Erythroblast (primary cell): ENCODE results near the gene KCNK4.
"Not testable (repeated sequence)": the region's sequence is repeated elsewhere in the genome, so short reads cannot be mapped to it uniquely, and the experiment has no call there.

ENCODE experiments used
- DNase-seq, 2 experiments: peaks; one replicate each; lab custom pipeline; 2025; lab: John Stamatoyannopoulos, UW
- GATA1 ChIP-seq: IDR thresholded peaks from 2 replicates; pipeline ENCODE4 v1.6.1; 2011; ENCODE audit warnings: low read depth, mild to moderate bottlenecking, control low read depth, low read length, moderate library complexity
- POLR2A ChIP-seq: IDR thresholded peaks from 2 replicates; pipeline ENCODE4 v1.6.1; 2011; ENCODE audit warnings: mild to moderate bottlenecking, low read length

Gene KCNK4

DNA sequence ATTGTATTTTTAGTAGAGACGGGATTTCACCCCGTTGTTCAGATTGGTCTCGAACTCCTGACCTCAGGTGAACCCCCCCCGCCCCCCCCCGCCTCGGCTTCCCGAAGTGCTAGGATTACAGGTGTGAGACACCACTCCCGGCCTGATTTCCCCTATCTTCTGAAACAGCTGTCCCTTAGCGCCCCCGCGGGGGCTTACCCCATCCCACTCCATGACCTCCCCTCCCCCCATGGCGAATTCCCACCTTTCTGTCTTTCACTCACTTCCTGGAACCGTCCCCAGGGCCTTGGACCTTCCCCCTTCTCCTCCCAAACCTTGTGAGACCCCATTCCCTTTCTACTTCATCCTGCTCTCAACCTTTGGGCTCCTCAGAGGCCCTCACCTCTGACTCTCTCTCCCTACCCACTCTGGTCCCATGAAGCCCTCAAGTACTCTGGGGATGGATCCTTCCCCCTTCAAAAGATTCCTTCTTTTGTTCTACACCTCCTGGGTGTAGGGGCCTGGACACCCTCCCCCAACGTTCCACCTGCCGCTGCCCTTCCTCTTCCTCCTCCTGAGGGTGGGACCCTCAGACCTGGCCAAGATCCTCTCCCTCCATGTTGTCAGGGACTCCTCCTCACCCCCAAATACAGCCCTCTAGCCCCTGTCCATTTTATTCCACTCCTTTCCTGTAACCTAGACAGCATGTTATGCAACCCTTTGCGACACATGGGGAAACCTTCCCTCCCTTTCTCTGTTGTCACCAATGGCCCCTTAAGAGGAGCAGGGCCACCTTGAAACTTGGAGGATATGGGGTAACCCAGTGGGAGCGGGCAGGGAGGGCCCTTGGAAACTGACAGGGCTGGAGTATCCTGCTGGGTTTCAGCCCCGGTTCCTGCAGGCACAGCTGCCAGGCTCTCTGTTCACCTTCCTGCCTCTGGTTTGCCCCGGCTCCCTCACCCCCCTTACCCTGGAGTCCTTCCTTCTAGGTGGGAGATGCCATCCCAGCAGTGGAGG is 28.0 kb downstream of the KCNK4 start:
- TF ChIP-seq POLR2A (no peak), GATA1 (no peak)
- peak in 1 of 2 experiments; percentile 69 for DNase-seq

DNA sequence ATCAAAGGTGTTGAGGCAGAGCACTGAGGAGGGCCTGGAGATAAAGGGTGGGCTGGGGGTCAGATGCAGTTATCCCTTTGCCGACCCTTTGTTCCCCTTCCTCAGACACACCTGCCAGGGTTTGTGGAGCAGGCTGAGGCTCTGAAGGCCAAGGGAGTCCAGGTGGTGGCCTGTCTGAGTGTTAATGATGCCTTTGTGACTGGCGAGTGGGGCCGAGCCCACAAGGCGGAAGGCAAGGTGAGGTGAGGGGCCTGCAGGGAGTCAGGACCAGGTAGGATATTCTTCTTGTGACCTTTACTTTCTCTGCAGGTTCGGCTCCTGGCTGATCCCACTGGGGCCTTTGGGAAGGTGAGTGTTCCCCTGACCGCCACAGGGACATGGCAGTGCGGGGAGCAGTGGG is 29.5 kb downstream of the KCNK4 start:
- DNase-seq: no peak
- no peak for TF ChIP-seq GATA1
- TF ChIP-seq POLR2A: no peak

DNA sequence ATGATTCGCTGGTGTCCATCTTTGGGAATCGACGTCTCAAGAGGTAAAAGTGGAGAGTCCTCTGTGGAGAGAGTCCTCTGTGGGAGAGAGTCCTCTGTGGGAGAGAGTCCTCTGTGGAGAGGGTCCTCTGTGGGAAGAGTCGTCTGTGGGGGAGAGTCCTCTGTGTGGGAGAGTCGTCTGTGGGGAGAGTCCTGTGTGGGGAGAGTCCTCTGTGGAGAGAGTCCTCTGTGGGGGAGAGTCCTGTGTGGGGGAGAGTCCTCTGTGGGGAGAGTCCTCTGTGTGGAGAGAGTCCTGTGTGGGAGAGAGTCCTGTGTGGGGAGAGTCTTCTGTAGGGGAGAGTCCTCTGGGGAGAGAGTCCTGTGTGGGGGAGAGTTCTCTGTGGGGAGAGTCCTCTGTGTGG is 29.9 kb downstream of the KCNK4 start:
- no peak for DNase-seq
- TF ChIP-seq POLR2A: no peak

DNA sequence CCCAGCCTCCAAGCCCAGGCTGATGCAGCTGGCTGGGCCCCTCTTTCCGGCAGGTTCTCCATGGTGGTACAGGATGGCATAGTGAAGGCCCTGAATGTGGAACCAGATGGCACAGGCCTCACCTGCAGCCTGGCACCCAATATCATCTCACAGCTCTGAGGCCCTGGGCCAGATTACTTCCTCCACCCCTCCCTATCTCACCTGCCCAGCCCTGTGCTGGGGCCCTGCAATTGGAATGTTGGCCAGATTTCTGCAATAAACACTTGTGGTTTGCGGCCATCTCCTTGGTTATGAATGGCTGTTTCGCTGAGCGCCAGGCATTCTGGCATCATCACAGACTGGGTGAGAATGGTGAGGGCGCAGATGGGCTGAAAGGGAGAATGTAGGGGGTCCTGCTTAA is 30.4 kb downstream of the KCNK4 start:
- DNase-seq: no peak
- TF ChIP-seq POLR2A (no peak), GATA1 (no peak)

DNA sequence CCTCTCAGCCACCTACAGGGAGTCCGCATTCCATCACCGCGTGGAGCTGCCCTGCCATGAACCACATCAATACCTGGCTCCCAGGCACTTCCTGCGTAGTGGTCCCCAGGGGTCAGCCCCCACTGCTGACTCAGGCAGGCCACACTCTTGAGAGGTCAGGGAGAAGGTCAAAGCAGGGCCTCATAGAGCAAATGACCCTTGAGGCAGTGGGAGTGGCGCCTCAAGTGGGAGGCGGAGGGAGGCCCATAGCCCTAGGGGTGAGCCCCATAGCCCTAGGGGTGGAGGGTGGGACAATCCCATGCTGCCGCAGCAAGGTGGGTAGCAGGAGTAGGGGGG is 31.8 kb downstream of the KCNK4 start:
- DNase-seq: no peak
- TF ChIP-seq POLR2A: no peak
- TF ChIP-seq GATA1: no peak

DNA sequence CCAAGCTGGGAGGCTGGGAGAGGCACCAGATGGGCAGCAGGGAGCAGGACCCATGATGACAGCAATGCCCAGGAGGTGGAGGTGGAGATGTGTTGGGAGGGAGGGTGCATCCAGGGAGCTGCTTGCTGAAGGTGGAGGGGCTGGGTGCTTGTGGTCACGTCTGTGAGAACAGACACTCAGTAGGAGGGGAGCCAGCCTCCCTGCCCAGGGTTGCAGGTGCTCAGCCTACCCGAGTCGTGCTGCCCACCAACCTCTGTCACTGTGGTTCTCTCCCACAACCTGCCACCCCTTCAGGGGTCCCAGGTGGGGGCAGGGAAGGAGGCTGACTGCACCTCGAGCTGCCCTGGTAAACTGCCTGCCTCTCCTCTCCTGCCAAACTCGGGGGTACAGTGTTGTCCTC is 32.3 kb downstream of the KCNK4 start:
- no peak for DNase-seq
- TF ChIP-seq POLR2A (no peak), GATA1 (no peak)

DNA sequence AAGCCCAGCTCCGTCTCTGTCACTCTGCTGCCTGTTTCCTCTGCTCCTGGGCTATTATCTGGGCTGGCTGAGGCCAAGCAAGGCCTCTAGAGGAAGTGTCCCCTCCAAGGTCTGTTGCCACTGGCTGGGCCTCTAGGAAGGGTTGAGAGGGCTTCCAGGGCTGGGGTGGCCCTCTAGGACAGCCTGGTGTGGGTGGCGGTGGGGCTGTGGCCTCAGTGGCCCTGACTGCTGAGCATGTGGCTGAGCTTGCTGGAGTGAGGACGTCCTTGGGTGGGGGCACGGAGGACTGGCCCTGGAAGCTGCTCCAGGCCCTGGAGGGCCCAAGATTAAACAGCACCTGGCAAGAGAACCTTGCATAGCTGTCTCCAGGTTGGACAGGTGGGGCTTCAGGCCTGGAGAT is 32.9 kb downstream of the KCNK4 start:
- DNase-seq: not testable (repeated sequence)

DNA sequence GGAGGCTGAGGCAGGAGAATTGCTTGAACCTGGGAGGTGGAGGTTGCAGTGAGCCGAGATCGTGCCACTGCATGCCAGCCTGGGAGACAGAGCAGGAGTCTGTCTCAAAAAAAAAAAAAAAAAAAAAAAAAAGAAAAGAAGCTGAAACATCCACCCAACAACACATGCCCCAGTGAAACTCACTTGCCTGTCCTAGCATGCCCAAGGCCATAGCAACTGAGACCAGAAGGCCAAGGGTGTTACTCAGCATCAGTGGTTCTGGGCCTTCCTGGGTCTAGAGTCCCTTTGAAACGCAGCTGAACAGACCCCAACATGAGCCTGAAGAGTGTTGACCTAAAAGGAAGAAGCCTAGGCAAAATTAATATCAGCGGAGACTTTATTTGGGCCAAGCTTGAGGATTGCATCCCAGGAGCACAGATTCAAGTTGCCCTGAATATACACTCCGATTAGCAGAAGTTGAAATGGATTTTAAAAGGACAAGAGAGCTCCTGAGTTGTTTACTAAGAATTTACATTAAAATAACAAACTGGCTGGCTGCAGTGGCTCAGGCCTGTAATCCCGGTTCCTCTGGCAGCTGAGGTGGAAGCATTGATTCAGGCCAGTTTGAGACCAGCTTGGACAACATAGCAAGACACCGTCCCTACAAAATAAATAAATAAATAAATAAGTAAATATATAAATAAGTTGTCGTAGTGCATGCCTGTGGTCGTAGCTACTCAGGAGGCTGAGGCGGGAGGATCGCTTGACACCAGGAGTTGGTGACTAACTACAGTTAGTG is 33.8 kb downstream of the KCNK4 start:
- no peak for DNase-seq
- TF ChIP-seq GATA1 (no peak), POLR2A (no peak)

DNA sequence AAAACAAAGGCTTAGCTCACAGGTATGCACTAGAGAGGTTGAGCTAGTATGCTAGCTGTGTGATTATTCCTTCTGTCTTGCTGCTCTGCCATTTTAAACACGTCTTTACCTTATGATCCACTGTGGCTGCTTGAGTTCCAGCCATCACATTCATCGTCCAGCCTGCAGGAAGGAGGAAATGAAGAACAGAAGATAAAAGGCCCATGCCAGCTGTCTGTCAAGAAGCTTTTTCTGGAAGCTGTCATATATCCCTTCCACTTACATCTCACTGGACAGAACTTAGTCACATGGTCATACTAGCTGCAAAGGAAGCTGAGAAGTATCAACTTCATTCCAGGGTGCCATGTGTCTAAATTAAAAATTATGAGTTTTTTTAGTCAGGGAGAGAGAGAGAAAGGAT is 36.3 kb downstream of the KCNK4 start:
- DNase-seq: no peak
- TF ChIP-seq GATA1: no peak
- TF ChIP-seq POLR2A: no peak

DNA sequence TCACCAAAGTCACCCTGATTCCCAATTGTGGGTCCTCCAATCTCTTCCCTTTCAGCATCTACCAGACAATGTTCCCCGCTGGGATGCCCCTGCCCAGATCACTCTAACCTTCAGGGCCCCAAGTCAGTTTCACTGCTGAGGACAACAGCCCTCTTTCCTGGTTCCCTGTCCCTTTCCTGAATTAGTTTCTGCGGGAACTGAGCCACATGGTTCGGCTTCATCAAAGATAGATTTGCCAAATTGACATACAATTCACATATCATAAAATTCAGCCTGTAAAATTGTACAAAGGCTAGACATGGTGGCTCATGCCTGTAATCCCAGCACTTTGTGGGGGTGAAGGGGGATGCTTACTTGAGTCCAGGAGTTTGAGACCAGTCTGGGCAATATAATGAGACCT is 36.9 kb downstream of the KCNK4 start:
- no peak for DNase-seq
- TF ChIP-seq GATA1 (no peak), POLR2A (no peak)

DNA sequence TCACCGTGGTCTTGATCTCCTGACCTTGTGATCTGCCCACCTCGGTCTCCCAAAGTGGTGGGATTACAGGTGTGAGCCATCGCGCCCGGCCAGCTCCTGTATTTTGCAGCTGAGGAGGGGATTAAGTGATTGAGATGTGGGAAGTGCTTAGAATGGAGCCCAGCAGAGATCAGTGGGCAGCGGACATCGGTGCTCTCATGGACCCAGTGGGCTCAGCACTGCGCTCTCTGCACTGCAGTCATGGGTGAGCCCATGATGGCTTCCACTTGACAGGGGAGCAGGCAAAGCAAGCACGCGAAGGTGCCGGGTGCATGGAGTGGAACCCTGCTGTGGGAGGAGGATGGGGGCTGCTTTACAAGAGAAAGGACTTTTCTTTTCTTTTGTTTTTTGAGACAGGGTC is 39.8 kb downstream of the KCNK4 start:
- no peak for DNase-seq
- no peak for TF ChIP-seq POLR2A
- no peak for TF ChIP-seq GATA1

DNA sequence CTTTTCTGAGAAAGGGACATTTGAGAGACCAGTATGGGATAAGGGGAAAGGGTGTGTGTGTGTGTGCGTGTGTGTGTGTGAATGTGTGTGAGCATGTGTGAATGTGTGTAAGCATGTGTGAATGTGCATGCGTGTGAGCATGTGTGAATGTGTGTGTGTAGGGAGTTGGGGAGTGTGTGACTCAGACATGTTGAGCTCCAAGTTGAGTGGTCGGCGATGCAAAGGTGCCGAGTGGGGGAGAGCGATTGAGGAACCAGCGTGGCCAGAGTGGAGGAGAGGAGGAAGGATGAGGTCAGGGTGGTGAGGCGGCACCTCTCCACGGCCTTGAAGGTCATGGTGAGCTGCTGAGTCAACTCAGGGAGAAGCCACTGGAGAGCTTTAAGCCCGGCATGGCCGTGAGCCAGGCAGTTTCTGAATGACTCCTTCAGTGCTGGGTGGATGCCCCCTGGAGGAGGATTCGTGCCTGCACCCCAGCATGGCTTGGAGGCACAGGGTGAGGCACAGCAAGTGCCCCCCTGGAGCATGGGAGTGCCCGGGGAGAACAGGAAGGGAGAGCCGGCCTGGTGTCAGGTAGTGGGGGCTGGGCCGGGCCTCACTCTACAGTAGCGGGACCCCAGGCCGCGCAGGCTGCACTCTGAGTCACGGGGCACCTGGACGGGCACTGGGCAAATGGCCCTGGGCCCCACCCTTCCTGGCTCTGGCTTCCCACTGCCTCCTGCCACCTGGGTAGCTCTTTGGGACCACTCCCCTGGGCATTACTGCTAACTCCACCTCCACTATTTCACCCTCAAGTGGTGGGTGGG is 40.7 kb downstream of the KCNK4 start:
- DNase-seq: peak; percentile 95 to 97
- TF ChIP-seq POLR2A (no peak), GATA1 (no peak)

DNA sequence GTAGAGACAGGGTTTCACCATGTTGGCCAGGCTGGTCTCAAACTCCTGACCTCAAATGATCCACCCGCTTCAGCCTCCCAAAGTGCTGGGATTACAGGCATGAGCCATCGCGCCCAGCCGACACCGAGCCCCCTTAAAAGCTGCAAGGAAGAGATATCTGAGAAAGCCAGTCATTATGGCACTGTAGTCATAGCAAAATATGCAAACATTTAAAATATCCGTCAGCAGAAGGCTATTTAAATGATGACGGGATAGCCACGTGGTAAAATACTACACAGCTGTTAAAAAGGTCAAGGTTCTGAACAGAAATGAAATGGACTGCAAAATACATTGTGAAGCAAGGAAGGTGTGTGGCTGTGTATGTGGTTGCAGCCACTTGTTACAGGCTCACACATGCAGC is 42.5 kb downstream of the KCNK4 start:
- TF ChIP-seq POLR2A (no peak), GATA1 (no peak)
- peak; percentile 67 to 84 for DNase-seq
